Activated naive CD4-positive, alpha-beta T cell treated with anti-CD3 and anti-CD28 coated beads, Interleukin-2, amount 50 U/mL, for 72 hours (primary cell): ENCODE measurements around the gene CRELD2. TPM values are rescaled to one million over a fixed set of nuclear protein-coding genes. Genes with fewer than 3 reads are reported as not detected.

Experiments used
- ATAC-seq, 2 donors: fragments of 150-1000 bp; cut with Tn5 transposase; 2 replicates each; pipeline ENCODE4 v1.10.0; 2021; ENCODE audit warnings: mild to moderate bottlenecking in 2 of 2, moderate library complexity in 2 of 2
- DNase-seq, 2 donors: peaks; one replicate each; pipeline ENCODE4 v3.0.0; 2021 to 2022; ENCODE audit warnings: low spot score in 2 of 2
- H3K27ac Mint-ChIP-seq, 2 donors: one replicate each; pipeline ENCODE4 v1.8.0; 2022; ENCODE audit warnings: mild to moderate bottlenecking in 2 of 2, mixed read lengths in 2 of 2
- H3K36me3 Mint-ChIP-seq, 2 donors: one replicate each; pipeline ENCODE4 v1.8.0; 2022; ENCODE audit warnings: mixed read lengths in 2 of 2
- H3K9me3 Mint-ChIP-seq, 2 donors: one replicate each; pipeline ENCODE4 v1.8.0; 2022; ENCODE audit warnings: mixed read lengths in 2 of 2
- total RNA-seq, 2 donors: library from RNA; stranded (reverse); gene quantifications; one replicate each; pipeline ENCODE4 v1.2.3, GENCODE V29; 2022

The CRELD2 gene
- total RNA-seq, 2 donors from 2014 or later, result 19.1 to 31.0 TPM

DNA sequence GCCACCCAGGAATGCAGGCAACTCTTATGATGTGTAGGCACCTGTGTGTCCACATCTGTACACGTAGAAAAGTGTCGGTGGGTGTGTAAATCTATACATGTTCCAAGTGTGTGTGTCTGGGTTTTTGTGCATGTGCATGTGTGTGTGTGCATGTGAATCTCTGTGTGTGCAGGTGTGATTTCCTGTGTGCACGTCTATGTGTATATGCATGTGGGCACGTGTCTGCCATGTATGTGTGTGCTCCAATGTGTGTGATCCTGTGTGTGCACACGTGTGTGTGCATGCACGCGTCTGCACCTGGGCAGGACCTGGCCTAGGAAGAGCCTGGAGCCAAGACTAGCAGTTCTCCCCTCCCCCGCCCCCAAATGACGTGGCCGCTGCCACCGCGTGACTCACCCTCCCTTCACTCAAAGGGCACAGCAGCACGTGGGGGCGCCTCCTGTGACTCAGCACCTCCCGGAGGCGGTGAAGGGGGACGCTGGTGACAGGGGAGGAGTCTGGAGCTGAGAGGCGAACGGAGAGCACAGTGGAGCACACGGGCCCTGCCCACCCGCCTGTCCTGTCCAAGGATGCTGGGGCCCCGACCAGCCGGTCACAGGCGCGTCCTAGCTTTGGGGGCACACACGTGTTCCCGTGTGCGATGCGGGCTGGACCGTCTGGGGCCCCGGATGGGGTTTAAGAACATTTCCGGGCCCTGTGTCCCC lies 52.2 kb downstream of the CRELD2 start:
- ATAC-seq (peak; percentile 75 to 89), DNase-seq (peak; percentile 90 to 96)
- Mint-ChIP-seq H3K27ac (peak overlapping the region; percentile 90 to 97), H3K9me3 (peaks cover 0 to 4% of the 10 kb centered on the region in 2 donors), H3K36me3 (no peaks in the 10 kb centered on the region)

DNA sequence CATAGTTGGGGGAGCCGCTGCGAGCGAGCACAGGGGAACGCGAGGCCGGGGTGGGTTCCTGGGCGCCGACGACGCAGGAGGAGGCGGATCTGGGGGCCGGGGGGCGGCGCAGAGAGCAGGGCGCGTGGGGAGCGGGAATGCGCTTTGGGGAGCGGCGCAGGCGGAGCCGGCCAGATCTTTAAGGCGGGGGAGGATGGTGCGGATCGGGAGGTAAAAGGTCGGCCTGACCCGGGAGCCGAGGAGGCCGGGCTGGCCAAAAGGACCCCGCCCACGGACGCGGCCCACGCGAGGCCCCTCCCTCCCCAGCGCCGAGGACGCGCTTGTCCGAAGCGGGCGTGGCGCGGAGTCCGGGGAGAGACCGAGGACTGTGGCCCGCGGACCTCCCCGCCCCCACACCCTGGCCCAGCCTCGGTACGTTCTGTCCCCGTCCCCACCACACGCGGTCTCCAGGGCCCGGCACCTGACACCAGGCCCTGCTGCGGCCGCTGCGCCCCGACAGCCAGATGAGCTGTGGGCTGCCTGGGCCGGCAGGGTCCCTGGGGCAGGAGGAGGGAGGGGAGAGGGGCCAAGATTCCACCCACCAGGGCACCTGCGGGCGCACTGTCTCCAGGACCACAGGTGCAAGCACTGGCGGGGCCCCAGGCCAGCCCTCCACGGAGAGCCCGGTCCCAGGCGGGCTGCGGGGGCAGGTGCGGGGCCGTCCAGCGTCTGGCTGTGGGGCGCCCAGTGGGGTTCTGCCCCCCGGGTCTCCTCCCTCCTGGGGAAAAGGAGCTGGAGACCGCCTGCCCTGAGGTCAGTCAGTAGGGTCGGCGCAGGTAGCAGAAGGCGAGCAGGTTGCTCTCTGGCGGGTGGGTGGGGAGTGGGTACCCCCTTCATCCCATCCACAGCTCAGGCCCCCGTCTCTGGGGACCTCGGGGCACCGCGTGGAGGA lies 53.1 kb downstream of the CRELD2 start:
- peak; percentile 6 to 53 for ATAC-seq
- peak; percentile 69 to 79 for DNase-seq
- peaks cover 0 to 4% of the 10 kb centered on the region in 2 donors for H3K9me3 Mint-ChIP-seq
- peak overlapping the region; percentile 90 to 97 for H3K27ac Mint-ChIP-seq
- peaks cover 0 to under 1% of the 10 kb centered on the region in 2 donors for H3K36me3 Mint-ChIP-seq

DNA sequence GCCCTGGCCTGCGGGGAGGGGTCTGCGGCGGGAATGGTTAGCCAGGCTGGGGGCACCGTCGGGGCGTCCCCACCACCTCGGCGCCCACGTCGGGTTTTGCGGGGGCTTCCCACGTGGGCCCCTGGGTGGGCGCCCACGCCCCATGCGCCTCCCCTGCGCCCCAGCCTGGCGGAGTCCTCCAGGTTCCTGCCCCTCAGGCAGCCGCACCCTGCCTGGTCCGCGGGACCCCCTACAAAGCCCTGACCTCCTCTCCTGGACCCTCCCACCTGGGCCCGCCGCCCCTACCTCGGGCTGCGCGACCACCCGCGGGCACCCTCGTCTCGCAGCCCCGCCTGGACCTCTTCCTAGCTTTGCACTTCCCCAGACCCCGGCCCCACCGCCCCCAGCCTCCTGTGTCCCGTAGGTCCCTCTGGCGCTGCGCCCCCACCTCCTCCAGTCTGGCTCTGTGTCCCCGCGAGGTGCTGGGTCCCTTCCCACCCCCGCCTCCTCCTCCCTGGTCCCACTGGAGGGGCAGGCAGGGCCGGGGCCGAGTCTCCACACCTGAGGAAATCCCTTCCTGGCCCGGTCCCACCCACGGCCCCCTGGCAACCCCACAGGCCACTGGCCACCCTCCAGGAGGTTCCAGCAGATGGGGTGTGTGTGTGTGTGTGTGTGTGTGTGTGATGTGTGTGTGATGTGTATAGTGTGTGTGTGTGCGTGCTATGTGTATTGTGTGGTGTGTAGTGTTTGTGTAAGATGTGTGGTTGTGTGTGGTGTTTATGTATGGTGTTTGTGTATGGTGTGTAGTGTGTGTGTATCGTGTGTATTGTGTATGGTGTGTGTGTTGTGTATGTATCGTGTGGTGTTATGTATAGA lies 54.0 kb downstream of the CRELD2 start:
- Mint-ChIP-seq H3K27ac (no peak overlapping the region), H3K9me3 (peaks cover 0 to 4% of the 10 kb centered on the region in 2 donors), H3K36me3 (peaks cover 0 to 5% of the 10 kb centered on the region in 2 donors)
- ATAC-seq (no peak), DNase-seq (peak; percentile 4 to 66)

DNA sequence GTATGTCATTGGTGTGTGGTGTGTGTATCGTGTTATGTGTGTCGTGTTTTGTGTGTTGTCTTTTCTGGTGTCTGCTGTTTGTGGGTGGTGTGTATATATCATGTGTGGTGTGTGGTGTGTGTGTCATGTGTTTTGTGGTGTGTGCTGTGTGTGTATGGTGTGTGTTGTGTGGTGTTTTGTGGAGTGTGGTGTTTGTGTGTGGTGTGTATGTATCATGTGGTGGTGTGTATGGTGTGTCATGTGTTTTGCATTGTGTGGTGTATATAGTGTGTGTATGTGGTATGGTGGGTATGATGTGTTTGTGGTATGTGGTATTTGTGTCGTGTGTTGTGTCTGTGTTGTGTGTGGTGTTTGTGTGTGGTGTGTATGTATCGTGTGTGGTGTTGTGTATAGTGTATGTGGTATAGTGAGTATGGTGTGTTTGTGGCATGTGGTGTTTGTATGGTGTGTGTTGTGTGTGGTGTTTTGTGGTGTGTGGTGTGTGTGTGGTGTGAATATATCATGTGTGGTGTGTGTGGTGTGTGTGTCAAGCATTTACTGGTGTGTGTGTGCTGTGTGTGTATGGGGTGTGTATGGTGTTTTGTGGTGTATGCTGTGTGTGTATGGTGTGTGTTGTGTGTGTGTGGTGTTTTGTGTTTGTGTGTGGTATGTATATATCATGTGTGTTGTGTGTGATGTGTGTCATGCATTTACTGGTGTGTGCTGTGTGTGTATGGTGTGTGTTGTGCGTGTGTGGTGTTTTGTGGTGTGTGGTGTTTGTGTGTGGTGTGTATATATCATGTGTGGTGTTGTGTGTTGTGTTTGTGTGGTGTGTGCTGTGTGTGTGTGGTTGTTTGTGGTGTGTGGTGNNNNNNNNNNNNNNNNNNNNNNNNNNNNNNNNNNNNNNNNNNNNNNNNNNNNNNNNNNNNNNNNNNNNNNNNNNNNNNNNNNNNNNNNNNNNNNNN lies 54.9 kb downstream of the CRELD2 start:
- Mint-ChIP-seq H3K9me3 (peaks cover 0 to 4% of the 10 kb centered on the region in 2 donors), H3K27ac (no peak overlapping the region), H3K36me3 (peaks cover 0 to 5% of the 10 kb centered on the region in 2 donors)
- peak; percentile 2 to 54 for DNase-seq
- no peak for ATAC-seq

DNA sequence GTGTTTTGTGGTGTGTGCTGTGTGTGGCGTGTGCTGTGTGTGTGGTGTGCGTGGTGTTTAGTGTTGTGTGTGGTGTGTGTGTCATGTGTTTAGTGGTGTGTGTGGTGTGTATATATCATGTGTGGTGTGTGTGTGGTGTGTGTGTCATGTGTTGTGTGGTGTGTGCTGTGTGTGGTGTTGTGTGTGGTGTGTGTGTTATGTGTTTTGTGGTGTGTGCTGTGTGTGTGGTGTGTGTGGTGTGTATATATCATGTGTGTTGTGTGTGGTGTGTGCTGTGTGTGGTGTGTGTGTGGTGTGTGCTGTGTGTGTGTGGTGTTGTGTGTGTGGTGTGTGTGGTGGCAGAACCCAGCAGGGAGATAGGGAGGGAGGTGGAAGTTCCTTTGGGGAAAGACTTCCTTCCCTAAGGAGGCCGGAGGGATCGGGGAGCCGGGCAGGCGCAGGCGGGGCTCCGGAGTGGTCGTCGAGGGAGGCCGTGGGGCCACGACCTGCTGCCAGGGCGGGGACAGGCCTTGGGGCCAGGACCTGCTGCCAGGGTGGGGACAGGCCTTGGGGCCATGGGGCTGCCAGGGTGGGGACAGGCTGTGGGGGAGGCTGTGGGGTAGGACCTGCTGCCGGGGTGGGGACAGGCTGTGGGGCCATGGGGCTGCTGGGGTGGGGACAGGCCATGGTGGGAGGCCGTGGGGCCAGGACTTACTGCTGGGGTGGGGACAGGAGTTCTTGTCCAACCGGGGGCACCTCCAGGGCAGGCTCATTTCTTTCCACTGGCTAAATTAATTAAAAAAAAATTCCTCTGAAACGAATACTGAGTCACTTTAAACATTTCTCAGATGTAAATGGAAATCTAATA lies 57.3 kb downstream of the CRELD2 start:
- Mint-ChIP-seq H3K9me3 (peaks cover 8 to 12% of the 10 kb centered on the region in 2 donors), H3K27ac (peak overlapping the region; percentile 91 to 92), H3K36me3 (peaks cover 10 to 19% of the 10 kb centered on the region in 2 donors)
- ATAC-seq, result peak; percentile 51 to 70
- DNase-seq, result peak; percentile 57 to 73

DNA sequence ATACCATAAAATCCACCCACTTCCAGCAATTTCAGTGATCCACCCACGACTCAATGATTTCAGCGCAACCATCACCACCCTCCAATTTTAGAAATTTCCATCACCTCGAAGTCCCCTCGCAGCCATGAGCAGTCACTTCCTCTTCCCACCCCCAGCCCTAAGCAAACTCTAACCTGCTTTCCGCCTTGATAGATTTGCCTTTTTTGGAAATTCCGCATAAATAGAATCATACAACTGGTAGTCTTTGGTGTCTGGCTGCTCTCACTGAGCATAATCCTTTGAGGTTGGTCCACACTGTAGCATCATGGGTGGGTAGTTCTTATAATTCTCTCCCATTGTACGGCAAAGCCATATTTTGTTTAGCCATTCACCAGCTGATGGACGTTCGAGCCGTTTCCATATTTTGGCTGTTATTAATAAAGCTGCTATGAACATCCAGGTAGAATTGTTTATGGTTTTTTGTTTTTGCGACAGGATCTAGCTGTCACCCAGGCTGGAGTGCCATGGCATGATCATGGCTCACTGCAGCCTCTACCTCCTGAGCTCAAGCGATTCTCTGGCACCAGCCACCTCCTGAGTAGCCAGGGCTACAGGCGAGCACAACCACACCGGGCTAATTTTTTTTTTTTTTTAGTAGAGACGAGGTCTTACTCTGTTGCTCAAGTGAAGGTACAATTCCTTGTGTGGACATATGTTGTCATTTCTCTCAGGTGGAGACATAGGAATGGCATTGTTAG lies 58.2 kb downstream of the CRELD2 start:
- peaks cover 8 to 12% of the 10 kb centered on the region in 2 donors for H3K9me3 Mint-ChIP-seq
- ATAC-seq (peak; percentile 57 to 69), DNase-seq (peak; percentile 45 to 76)
- peak overlapping the region; percentile 66 to 91 for H3K27ac Mint-ChIP-seq
- H3K36me3 Mint-ChIP-seq, result peaks cover 10 to 25% of the 10 kb centered on the region in 2 donors

Other genes with a start within 250 kb of the CRELD2 start
- 10 to 100 TPM; 27.7 to 39.0 TPM for gene BRD1, start 90.8 kb upstream of the CRELD2 start, total RNA-seq
- 10 to 100 TPM; 18.4 to 20.7 TPM for gene ZBED4, start 64.8 kb upstream of the CRELD2 start, total RNA-seq
- gene ALG12, start 196 bp upstream of the CRELD2 start, total RNA-seq, result 10 to 100 TPM; 14.8 to 15.3 TPM
- gene PIM3, start 42.1 kb downstream of the CRELD2 start, total RNA-seq, result 100 to 1,000 TPM in 1 of 2 donors, 10 to 100 TPM in 1; 77.2 to 522 TPM
- gene IL17REL, start 94.1 kb downstream of the CRELD2 start, total RNA-seq, result under 1 TPM; 0.11 to 0.12 TPM
- not detected for gene TTLL8, start 139.7 kb downstream of the CRELD2 start, total RNA-seq
- under 1 TPM in 1 of 2 donors, not detected in 1; 0.29 TPM for gene MLC1, start 166.8 kb downstream of the CRELD2 start, total RNA-seq
- not detected for gene MOV10L1, start 171.4 kb downstream of the CRELD2 start, total RNA-seq